ENCODE measurements around the gene DRG2.

DNA sequence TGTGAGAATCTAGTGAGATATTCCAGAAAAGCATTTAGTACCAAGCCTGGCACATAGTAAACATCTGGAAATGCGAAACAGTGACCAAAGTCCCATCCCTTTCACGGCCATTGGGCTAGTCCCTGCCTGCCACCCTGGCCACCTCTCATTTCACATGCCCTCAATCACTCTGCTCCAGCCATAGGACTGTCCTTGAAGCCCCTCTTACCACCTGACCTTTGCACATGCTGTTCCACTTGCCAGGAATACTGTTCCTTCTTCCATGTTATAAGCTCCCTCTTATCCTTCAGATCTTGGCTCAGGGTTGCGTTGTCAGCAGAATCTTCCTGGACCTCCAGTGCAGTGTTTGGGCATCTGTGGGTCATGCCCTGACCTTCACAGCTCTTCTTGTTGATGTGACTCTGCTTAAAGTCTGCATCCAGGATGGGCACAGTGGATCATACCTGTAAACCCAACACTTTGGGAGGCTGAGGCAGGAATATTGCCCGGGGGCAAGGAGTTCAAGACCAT lies 22.9 kb downstream of the DRG2 start:
- TF ChIP-seq GATA3 (IDR thresholded peaks at IDR 0.05; ENCODE audit: low read depth, low read length) (no peak), GATA2 (IDR thresholded peaks at IDR 0.05; ENCODE audit: low read depth, low read length) (no peak)
